ENCODE measurements around the gene ARX.
A peak's percentile ranks its signal among the peaks of the same experiment; 100 is the strongest.

Gene ARX

DNA sequence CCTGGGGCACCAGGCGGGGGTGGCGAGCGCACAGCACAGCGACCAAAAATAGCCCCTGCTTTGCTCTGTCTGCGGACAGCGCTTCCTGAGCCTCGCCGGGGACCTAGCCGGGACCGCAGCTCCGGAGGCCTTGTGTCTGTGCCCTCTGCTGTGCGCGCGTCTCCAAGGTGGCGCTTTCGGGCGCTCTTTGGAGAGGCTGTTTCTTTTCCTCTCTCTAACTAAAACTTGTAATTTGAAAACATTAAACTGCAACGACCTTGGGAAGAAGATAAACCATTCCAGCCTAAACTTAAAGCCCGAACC lies 3.4 kb downstream of the ARX start:
- no peak for TF ChIP-seq TCF4 (CRISPR knock-in tag; IDR thresholded peaks at IDR 0.05; ENCODE audit: borderline replicate concordance)
- TF ChIP-seq PPARA (CRISPR knock-in tag; IDR thresholded peaks at IDR 0.05; ENCODE audit: borderline replicate concordance), result no peak
- no peak for TF ChIP-seq ESRRG (CRISPR knock-in tag; IDR thresholded peaks at IDR 0.05)
- TF ChIP-seq ZFP30 (CRISPR knock-in tag; IDR thresholded peaks at IDR 0.05), result no peak
- TF ChIP-seq, protein P1, sequence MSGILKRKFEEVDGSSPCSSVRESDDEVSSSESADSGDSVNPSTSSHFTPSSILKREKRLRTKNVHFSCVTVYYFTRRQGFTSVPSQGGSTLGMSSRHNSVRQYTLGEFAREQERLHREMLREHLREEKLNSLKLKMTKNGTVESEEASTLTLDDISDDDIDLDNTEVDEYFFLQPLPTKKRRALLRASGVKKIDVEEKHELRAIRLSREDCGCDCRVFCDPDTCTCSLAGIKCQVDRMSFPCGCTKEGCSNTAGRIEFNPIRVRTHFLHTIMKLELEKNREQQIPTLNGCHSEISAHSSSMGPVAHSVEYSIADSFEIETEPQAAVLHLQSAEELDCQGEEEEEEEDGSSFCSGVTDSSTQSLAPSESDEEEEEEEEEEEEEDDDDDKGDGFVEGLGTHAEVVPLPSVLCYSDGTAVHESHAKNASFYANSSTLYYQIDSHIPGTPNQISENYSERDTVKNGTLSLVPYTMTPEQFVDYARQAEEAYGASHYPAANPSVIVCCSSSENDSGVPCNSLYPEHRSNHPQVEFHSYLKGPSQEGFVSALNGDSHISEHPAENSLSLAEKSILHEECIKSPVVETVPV (CRISPR knock-in tag; IDR thresholded peaks at IDR 0.05), result no peak
- TF ChIP-seq ARNTL (CRISPR knock-in tag; IDR thresholded peaks at IDR 0.05; ENCODE audit: borderline replicate concordance, low read depth), result no peak
- TF ChIP-seq, protein P2, sequence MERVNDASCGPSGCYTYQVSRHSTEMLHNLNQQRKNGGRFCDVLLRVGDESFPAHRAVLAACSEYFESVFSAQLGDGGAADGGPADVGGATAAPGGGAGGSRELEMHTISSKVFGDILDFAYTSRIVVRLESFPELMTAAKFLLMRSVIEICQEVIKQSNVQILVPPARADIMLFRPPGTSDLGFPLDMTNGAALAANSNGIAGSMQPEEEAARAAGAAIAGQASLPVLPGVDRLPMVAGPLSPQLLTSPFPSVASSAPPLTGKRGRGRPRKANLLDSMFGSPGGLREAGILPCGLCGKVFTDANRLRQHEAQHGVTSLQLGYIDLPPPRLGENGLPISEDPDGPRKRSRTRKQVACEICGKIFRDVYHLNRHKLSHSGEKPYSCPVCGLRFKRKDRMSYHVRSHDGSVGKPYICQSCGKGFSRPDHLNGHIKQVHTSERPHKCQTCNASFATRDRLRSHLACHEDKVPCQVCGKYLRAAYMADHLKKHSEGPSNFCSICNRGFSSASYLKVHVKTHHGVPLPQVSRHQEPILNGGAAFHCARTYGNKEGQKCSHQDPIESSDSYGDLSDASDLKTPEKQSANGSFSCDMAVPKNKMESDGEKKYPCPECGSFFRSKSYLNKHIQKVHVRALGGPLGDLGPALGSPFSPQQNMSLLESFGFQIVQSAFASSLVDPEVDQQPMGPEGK (CRISPR knock-in tag; IDR thresholded peaks at IDR 0.05; ENCODE audit: borderline replicate concordance), result no peak
- TF ChIP-seq SNAI2 (CRISPR knock-in tag; IDR thresholded peaks at IDR 0.05), result no peak
- TF ChIP-seq, protein P3, sequence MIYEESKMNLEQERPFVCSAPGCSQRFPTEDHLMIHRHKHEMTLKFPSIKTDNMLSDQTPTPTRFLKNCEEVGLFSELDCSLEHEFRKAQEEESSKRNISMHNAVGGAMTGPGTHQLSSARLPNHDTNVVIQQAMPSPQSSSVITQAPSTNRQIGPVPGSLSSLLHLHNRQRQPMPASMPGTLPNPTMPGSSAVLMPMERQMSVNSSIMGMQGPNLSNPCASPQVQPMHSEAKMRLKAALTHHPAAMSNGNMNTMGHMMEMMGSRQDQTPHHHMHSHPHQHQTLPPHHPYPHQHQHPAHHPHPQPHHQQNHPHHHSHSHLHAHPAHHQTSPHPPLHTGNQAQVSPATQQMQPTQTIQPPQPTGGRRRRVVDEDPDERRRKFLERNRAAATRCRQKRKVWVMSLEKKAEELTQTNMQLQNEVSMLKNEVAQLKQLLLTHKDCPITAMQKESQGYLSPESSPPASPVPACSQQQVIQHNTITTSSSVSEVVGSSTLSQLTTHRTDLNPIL (CRISPR knock-in tag; IDR thresholded peaks at IDR 0.05; ENCODE audit: low read depth), result no peak
- TF ChIP-seq, protein P4, sequence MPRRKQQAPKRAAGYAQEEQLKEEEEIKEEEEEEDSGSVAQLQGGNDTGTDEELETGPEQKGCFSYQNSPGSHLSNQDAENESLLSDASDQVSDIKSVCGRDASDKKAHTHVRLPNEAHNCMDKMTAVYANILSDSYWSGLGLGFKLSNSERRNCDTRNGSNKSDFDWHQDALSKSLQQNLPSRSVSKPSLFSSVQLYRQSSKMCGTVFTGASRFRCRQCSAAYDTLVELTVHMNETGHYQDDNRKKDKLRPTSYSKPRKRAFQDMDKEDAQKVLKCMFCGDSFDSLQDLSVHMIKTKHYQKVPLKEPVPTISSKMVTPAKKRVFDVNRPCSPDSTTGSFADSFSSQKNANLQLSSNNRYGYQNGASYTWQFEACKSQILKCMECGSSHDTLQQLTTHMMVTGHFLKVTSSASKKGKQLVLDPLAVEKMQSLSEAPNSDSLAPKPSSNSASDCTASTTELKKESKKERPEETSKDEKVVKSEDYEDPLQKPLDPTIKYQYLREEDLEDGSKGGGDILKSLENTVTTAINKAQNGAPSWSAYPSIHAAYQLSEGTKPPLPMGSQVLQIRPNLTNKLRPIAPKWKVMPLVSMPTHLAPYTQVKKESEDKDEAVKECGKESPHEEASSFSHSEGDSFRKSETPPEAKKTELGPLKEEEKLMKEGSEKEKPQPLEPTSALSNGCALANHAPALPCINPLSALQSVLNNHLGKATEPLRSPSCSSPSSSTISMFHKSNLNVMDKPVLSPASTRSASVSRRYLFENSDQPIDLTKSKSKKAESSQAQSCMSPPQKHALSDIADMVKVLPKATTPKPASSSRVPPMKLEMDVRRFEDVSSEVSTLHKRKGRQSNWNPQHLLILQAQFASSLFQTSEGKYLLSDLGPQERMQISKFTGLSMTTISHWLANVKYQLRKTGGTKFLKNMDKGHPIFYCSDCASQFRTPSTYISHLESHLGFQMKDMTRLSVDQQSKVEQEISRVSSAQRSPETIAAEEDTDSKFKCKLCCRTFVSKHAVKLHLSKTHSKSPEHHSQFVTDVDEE (CRISPR knock-in tag; IDR thresholded peaks at IDR 0.05), result no peak
- TF ChIP-seq OSR1 (CRISPR knock-in tag; IDR thresholded peaks at IDR 0.05), result no peak
- TF ChIP-seq ZNF8 (CRISPR knock-in tag; IDR thresholded peaks at IDR 0.05), result no peak
- TF ChIP-seq RARB (CRISPR knock-in tag; IDR thresholded peaks at IDR 0.05), result no peak
- TF ChIP-seq CSDC2 (CRISPR knock-in tag; IDR thresholded peaks at IDR 0.05), result no peak
- TF ChIP-seq ZC3H10 (CRISPR knock-in tag; IDR thresholded peaks at IDR 0.05), result no peak
- TF ChIP-seq, protein P5, sequence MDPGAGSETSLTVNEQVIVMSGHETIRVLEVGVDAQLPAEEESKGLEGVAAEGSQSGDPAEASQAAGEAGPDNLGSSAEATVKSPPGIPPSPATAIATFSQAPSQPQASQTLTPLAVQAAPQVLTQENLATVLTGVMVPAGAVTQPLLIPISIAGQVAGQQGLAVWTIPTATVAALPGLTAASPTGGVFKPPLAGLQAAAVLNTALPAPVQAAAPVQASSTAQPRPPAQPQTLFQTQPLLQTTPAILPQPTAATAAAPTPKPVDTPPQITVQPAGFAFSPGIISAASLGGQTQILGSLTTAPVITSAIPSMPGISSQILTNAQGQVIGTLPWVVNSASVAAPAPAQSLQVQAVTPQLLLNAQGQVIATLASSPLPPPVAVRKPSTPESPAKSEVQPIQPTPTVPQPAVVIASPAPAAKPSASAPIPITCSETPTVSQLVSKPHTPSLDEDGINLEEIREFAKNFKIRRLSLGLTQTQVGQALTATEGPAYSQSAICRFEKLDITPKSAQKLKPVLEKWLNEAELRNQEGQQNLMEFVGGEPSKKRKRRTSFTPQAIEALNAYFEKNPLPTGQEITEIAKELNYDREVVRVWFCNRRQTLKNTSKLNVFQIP (CRISPR knock-in tag; IDR thresholded peaks at IDR 0.05; ENCODE audit: borderline replicate concordance, low read depth), result no peak
- no peak for TF ChIP-seq ISL1 (CRISPR knock-in tag; IDR thresholded peaks at IDR 0.05)
- TF ChIP-seq GLIS3 (CRISPR knock-in tag; IDR thresholded peaks at IDR 0.05), result no peak
- peak; percentile 30; the same call in 2 of the 3 replicates for ATAC-seq

DNA sequence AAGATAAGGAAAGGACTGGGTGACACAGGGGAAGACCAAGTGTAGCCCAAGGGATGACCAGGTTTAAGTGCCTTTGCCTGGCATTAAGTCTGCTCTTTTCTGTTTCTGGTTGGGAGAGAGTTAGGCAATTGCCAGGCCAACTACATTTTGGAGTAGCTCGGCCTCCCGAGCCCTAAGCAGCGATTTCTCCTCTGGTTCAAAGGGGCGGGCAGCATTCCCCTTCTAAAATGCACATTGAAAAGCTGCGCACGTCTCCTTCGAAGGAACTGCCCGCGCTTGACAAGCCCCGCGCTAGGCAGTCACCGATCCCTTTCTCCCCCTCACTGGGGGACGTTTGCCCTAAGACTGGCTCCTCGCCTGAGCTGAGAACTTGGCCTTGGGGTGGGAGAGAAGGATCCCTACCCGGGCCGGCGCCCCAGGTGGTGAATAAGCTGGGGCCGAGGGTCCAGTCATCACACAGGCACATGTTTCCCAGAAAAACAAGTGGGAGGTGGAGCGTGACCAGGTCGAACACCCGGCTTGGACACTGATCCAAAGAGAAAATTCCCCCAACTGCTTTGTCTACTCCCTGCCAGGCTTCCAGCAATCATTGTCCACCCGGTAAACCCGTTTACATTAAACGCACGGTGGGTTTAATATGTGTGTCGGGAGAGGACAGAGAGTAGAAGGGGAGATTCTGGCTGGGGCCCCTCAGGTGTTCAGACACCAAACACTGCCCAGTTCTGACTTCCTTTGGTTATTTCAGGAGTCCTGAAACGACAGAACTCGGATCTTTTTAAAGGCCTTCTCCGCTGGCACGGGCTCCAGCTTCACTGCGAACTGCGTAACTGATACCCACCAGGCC lies 4.0 kb downstream of the ARX start:
- ATAC-seq, result no peak
- TF ChIP-seq, protein P1 (CRISPR knock-in tag; IDR thresholded peaks at IDR 0.05), result no peak
- TF ChIP-seq ZNF70 (CRISPR knock-in tag; IDR thresholded peaks at IDR 0.05) (no peak), GLIS3 (CRISPR knock-in tag; IDR thresholded peaks at IDR 0.05) (no peak), ZNF565 (CRISPR knock-in tag; conservative IDR thresholded peaks at IDR 0.05; ENCODE audit: low read depth) (no peak), ZNF8 (CRISPR knock-in tag; IDR thresholded peaks at IDR 0.05) (no peak), PPARA (CRISPR knock-in tag; IDR thresholded peaks at IDR 0.05; ENCODE audit: borderline replicate concordance) (no peak), ZC3H10 (CRISPR knock-in tag; IDR thresholded peaks at IDR 0.05) (no peak), ISL1 (CRISPR knock-in tag; IDR thresholded peaks at IDR 0.05) (no peak), ARNTL (CRISPR knock-in tag; IDR thresholded peaks at IDR 0.05; ENCODE audit: borderline replicate concordance, low read depth) (no peak)
- TF ChIP-seq, protein P5 (CRISPR knock-in tag; IDR thresholded peaks at IDR 0.05; ENCODE audit: borderline replicate concordance, low read depth), result no peak
